ENCODE results near the gene EPAS1. TPM values are rescaled to one million over a fixed set of nuclear protein-coding genes. Genes with fewer than 3 reads are reported as not detected.
A peak's percentile ranks its signal among the peaks of the same experiment; 100 is the strongest.

The EPAS1 gene
- total and polyA plus RNA-seq, 8 donors, result 35.1 to 217 (median 117) TPM

GRCh38 chr2:46313063-46313462 lies 15.9 kb downstream of the EPAS1 start:
- Histone ChIP-seq H3K36me3 (peaks cover 0 to 6% (median 0%) of the 10 kb centered on the region in 4 donors), H3K9me3 (no peaks in the 10 kb centered on the region), H3K4me3 (no peak overlapping the region), H3K4me1 (peaks cover 39 to 95% (median 61%) of the 10 kb centered on the region in 4 donors), H3K27me3 (no peaks in the 10 kb centered on the region), H3K27ac (peak overlapping the region in 2 of 5 donors; percentile 83 to 87)
- WGBS, 5 donors, result 81 to 86% (median 83%) methylated on average over 3 of the region's 3 CpGs
- DNase-seq, result no peak
- intact Hi-C loops (cut with DNase I; ENCODE audit: low total_unique reads), result no loop called here
- TF ChIP-seq CTCF (IDR thresholded peaks at IDR 0.05) (no peak), POLR2A (IDR thresholded peaks at IDR 0.05) (no peak), POLR2AphosphoS5 (IDR thresholded peaks at IDR 0.05) (no peak), EP300 (IDR thresholded peaks at IDR 0.05) (no peak)

DNA sequence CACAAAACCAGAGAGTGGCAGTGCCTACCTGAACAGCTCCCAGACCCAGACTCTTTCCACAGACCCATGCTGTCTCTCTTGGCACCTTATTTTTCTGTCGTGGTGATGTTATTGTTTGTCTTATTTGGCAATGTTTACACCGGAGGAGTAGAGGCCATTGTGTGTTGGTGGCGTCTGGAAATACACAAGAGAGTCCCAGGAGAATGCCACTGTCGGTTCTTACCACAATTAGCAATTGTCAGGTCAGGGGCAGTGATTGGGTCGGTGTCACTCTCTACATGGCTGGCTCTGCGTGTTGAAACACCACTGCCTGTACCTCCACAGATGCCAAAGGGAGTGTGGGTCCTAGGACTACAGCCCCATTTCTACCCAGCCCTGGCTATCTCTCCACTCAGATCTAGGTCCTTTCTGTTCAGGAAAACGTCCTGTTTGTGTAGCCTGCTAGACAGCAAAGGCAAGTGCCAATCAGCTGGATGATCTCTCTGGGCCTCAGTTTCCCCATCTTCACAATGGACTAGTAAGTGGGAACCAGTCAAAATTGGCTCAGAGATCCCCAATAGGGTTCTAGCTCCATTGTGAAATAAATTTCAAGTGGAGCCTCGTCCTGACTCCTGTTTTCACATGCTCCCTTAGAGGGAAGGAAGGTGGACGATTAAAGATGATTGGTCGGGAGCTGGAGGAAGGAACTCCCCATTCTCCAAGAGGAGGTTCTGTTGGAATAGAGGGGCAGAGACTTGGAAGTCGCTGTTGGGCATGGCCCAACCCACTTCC lies 17.0 kb downstream of the EPAS1 start:
- H3K4me1 ChIP-seq, result peaks cover 31 to 88% (median 55%) of the 10 kb centered on the region in 4 donors
- no peaks in the 10 kb centered on the region for H3K27me3 ChIP-seq
- no peak overlapping the region for H3K4me3 ChIP-seq
- H3K27ac ChIP-seq, result peak overlapping the region; percentile 78 to 87 (median 83)
- intact Hi-C loops (cut with DNase I; ENCODE audit: low total_unique reads), result no loop called here
- no peak for DNase-seq
- H3K9me3 ChIP-seq, result no peaks in the 10 kb centered on the region
- TF ChIP-seq CTCF (IDR thresholded peaks at IDR 0.05) (no peak), POLR2A (IDR thresholded peaks at IDR 0.05) (no peak), EP300 (IDR thresholded peaks at IDR 0.05) (no peak), POLR2AphosphoS5 (IDR thresholded peaks at IDR 0.05) (no peak)
- 72 to 83% (median 80%) methylated on average over 11 of the region's 11 CpGs for WGBS, 5 donors
- peaks cover 0 to 6% (median 0%) of the 10 kb centered on the region in 4 donors for H3K36me3 ChIP-seq

DNA sequence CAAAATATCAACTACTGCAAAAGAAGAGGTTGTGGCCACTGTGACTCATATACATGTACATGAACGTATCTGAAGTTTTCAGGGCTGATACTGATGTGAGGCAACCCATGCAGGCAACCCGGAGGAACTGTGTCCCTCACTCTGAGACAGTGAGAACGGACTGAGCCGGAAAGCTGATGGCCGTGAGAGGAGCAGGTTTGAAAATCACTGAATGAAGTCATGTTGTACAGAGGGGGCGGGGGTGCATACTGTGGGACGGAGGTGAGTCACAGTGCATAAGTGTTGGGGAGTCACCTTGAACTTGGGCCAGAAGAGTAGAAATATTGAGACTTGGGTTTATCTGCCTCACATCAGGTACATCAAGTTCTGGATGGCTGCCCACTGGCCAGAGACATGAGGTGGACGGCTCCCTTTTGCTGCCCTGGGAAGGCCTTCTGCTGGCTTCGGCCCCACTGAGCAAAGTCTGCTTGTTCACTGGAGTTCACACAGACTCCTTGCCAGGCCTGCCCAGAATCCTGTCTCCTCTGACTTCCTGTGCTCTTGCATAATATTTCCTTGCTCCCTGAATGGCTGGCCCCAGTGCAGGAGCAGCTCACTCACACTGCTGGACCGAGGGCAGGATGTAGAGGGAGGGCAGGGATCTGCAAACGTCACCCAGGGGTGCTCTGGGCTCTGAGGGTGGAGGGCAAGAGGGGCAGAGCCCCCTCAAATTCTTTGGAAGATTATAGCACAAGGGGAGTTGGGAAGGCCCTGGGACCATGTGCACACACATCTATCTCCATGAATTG lies 18.1 kb downstream of the EPAS1 start:
- peaks cover 31 to 91% (median 56%) of the 10 kb centered on the region in 4 donors for H3K4me1 ChIP-seq
- peak; percentile 68 to 87 (median 76) for TF ChIP-seq POLR2AphosphoS5 (IDR thresholded peaks at IDR 0.05)
- TF ChIP-seq POLR2A (IDR thresholded peaks at IDR 0.05), result no peak

DNA sequence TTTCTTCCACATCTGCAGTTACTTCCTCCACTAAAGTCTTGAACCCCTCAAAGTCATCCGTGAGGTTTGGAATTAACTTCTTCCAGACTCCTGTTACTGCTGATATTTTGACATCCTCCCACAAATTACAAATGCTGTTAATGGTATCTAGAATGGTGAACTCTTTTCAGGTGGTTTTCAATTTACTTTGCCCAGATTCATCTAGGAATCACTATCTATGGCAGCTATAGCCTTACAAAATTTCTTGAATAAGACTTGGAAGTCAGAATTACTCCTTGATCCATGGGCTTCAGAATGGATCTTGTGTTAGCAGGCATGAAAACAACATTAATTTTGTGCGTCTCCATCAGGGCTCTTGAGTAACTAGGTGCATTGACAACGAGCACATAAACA lies 19.9 kb downstream of the EPAS1 start:
- no peak for TF ChIP-seq POLR2A (IDR thresholded peaks at IDR 0.05)
- no peak for TF ChIP-seq POLR2AphosphoS5 (IDR thresholded peaks at IDR 0.05)
- TF ChIP-seq EP300 (IDR thresholded peaks at IDR 0.05), result no peak
- TF ChIP-seq CTCF (IDR thresholded peaks at IDR 0.05), result no peak
- peaks cover 22 to 88% (median 47%) of the 10 kb centered on the region in 4 donors for H3K4me1 ChIP-seq

More for the DNA sequence above, 18.1 kb downstream of the EPAS1 start:
- intact Hi-C loops (cut with DNase I; ENCODE audit: low total_unique reads), result no loop called here
- peaks cover 0 to 6% (median 0%) of the 10 kb centered on the region in 4 donors for H3K36me3 ChIP-seq
- H3K4me3 ChIP-seq, result no peak overlapping the region
- peak; percentile 79 to 91 for DNase-seq
- no peaks in the 10 kb centered on the region for H3K27me3 ChIP-seq
- no peaks in the 10 kb centered on the region for H3K9me3 ChIP-seq
- H3K27ac ChIP-seq, result peak overlapping the region; percentile 78 to 87 (median 83)
- WGBS, 5 donors, result 16 to 23% (median 18%) methylated on average over 9 to 11 of the region's 11 CpGs

More for the DNA sequence above, 19.9 kb downstream of the EPAS1 start:
- peak overlapping the region in 3 of 5 donors; percentile 83 to 87 (median 85) for H3K27ac ChIP-seq
- peaks cover 0 to 6% (median 0%) of the 10 kb centered on the region in 4 donors for H3K36me3 ChIP-seq
- intact Hi-C loops (cut with DNase I; ENCODE audit: low total_unique reads), result no loop called here
- 88 to 90% (median 90%) methylated on average over 3 of the region's 3 CpGs for WGBS, 5 donors
- DNase-seq, result no peak
- no peaks in the 10 kb centered on the region for H3K9me3 ChIP-seq
- no peak overlapping the region for H3K4me3 ChIP-seq
- no peaks in the 10 kb centered on the region for H3K27me3 ChIP-seq

All from stomach (tissue), 9 donors.